ENCODE data around the gene ST6GAL1.

- TF ChIP-seq YY1 (IDR thresholded peaks at IDR 0.05; ENCODE audit: insufficient read depth, insufficient read length): no peak
- no peak for TF ChIP-seq ZNF274 (IDR thresholded peaks at IDR 0.05; ENCODE audit: low read depth, low read length)
Measured at GRCh38 chr3:187006864-187007630, 76.7 kb downstream of the ST6GAL1 start.
